DMS 273 (cell line): ENCODE data around the gene BIVM.

Experiments
- DNase-seq: peaks from one replicate; lab custom pipeline; 2025; ENCODE audit not compliant: unreplicated experiment; lab: John Stamatoyannopoulos, UW

The BIVM gene

GRCh38 chr13:102839462-102839861, 40.5 kb downstream of the BIVM start:
- DNase-seq, result no peak

- no peak for DNase-seq
Observed at GRCh38 chr13:102845289-102845629, 46.3 kb downstream of the BIVM start.

GRCh38 chr13:102845630-102846260, 46.8 kb downstream of the BIVM start, which contains the start of gene ERCC5:
ERCC5 (plus strand) TSS chr13:102846032; CDS start chr13:102846267, 235 bp downstream.
- peak; percentile 97 for DNase-seq

- peak; percentile 63 for DNase-seq
Observed at GRCh38 chr13:102846261-102847015, 47.5 kb downstream of the BIVM start.

GRCh38 chr13:102847272-102848234, 48.6 kb downstream of the BIVM start:
- DNase-seq, result peak; percentile 51

GRCh38 chr13:102848956-102849355, 50.0 kb downstream of the BIVM start:
- no peak for DNase-seq

GRCh38 chr13:102852556-102852955, 53.6 kb downstream of the BIVM start:
- no peak for DNase-seq

- DNase-seq, result no peak
Observed at GRCh38 chr13:102854675-102855074, 55.8 kb downstream of the BIVM start.

GRCh38 chr13:102856557-102856956, 57.6 kb downstream of the BIVM start:
- DNase-seq, result peak; percentile 36

- DNase-seq, result no peak
Observed at GRCh38 chr13:102862624-102863210, 63.8 kb downstream of the BIVM start.

- DNase-seq, result no peak
Observed at GRCh38 chr13:102863590-102863989, 64.7 kb downstream of the BIVM start.

- no peak for DNase-seq
Observed at GRCh38 chr13:102868366-102868936, 69.5 kb downstream of the BIVM start.

GRCh38 chr13:102869948-102870676, 71.2 kb downstream of the BIVM start:
- DNase-seq, result no peak

- DNase-seq, result peak; percentile 70
Observed at GRCh38 chr13:102870677-102871415, 71.9 kb downstream of the BIVM start.

- no peak for DNase-seq
Observed at GRCh38 chr13:102872131-102872530, 73.2 kb downstream of the BIVM start.

GRCh38 chr13:102872531-102872930, 73.6 kb downstream of the BIVM start:
- DNase-seq, result no peak

- DNase-seq, result no peak
Observed at GRCh38 chr13:102873653-102874052, 74.7 kb downstream of the BIVM start.

- DNase-seq, result no peak
Observed at GRCh38 chr13:102875256-102875655, 76.3 kb downstream of the BIVM start.

- DNase-seq, result no peak
Observed at GRCh38 chr13:102877303-102877702, 78.4 kb downstream of the BIVM start.
